ENCODE results near the gene NT5M.

The NT5M gene

DNA sequence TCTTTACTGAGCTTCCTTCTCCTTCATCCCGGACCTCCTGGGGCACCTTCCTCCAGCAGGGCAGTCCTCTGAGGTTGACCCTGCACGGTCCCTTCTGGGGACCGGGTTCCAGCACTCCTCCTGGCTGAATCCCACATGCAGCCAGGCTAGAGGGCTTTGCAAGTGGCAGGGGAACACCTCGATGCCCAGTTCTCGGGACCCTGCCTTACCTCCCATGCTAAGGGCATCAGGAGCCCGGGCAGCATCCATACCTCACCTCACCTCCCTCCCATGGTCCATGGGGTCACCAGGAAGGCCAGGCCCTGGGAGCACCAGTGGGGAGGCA lies 81.1 kb downstream of the NT5M start:
- TF ChIP-seq, protein P1, sequence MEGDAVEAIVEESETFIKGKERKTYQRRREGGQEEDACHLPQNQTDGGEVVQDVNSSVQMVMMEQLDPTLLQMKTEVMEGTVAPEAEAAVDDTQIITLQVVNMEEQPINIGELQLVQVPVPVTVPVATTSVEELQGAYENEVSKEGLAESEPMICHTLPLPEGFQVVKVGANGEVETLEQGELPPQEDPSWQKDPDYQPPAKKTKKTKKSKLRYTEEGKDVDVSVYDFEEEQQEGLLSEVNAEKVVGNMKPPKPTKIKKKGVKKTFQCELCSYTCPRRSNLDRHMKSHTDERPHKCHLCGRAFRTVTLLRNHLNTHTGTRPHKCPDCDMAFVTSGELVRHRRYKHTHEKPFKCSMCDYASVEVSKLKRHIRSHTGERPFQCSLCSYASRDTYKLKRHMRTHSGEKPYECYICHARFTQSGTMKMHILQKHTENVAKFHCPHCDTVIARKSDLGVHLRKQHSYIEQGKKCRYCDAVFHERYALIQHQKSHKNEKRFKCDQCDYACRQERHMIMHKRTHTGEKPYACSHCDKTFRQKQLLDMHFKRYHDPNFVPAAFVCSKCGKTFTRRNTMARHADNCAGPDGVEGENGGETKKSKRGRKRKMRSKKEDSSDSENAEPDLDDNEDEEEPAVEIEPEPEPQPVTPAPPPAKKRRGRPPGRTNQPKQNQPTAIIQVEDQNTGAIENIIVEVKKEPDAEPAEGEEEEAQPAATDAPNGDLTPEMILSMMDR (IDR thresholded peaks at IDR 0.05; ENCODE audit: borderline replicate concordance, control extremely low read depth, extremely low read depth, insufficient read depth, missing control alignments): no peak
- in situ Hi-C loops (cut with MboI; ENCODE audit: low sequenced_read_pairs, unreplicated experiment): no loop called here
- no peak for DNase-seq (ENCODE audit: low spot score)

DNA sequence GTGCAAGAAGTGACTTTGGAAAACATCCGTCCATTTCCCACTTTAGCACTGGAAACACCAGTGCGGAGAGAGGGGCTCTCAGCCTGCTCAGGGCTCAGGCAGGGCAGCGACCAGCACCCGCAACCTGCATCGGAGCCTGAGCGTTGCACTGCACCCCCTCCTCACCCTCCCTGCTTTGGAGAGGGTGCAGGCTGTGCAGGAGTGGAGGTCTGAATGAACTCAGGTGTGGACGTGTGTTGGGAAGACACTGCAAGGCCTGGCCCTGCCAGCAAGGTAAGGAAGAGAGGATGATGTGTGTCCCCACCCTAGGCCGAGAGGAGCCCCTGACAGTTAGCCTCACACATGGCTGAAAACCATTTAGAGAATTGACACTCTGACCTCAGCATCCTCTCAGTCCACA lies 81.8 kb downstream of the NT5M start:
- TF ChIP-seq, protein P1 (IDR thresholded peaks at IDR 0.05; ENCODE audit: borderline replicate concordance, control extremely low read depth, extremely low read depth, insufficient read depth, missing control alignments): no peak
- no peak for DNase-seq (ENCODE audit: low spot score)
- in situ Hi-C loops (cut with MboI; ENCODE audit: low sequenced_read_pairs, unreplicated experiment): no loop called here

DNA sequence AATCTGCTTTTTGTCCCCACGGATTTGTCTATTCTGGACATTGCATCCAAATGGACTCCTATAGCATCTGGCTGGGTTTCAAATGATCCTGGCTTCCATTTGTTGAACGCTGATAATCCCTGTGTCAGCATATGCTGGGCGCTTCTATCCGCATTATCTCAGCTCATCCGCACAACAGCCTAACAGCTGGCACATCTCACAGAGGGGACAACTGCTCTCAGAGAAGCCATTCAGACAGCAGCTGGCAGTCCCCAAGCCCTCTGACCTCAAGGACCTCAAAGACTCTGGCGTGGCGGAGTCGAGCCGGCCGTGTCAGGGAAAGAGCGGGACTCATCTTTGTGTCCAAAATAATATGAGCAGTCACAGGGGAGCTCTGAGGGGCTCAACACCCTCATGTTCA lies 82.3 kb downstream of the NT5M start:
- in situ Hi-C loops (cut with MboI; ENCODE audit: low sequenced_read_pairs, unreplicated experiment): no loop called here
- no peak for DNase-seq (ENCODE audit: low spot score)
- TF ChIP-seq, protein P1 (IDR thresholded peaks at IDR 0.05; ENCODE audit: borderline replicate concordance, control extremely low read depth, extremely low read depth, insufficient read depth, missing control alignments): no peak

DNA sequence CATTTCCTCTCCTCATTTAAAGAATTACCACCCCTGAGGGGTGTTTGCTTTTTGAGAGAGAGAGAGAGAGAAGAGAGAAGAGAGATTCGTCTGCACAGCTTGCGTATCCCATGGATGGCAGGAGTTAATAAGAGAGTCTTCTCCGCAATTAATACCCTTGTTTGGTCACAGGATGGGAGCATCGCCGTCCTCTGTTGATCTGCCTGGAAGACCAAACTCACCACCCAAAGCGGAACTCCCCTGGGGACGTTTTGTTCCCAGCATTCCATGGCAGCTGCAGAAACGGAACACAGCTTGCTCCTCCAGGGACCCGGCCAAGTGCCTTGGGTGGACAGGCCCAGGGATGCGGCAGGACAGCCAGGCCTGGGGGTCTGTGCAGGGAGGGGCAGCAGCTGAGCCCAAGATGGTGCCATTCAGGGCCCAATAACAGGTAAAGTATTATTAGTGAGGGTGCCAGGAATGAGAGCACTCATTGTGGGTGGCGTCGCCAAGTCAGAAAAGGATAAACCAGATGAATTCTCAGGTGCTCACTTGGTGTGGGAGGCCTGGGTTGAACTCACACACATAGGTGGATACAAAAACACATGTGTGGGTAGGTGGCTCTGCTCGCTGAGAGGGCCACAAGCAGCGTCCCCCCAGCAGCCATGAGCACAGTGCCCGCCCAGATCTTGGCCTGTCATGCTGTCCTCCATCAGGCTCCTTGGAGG lies 83.1 kb downstream of the NT5M start:
- in situ Hi-C loops (cut with MboI; ENCODE audit: low sequenced_read_pairs, unreplicated experiment): no loop called here
- TF ChIP-seq, protein P1 (IDR thresholded peaks at IDR 0.05; ENCODE audit: borderline replicate concordance, control extremely low read depth, extremely low read depth, insufficient read depth, missing control alignments): no peak
- DNase-seq (ENCODE audit: low spot score): no peak

DNA sequence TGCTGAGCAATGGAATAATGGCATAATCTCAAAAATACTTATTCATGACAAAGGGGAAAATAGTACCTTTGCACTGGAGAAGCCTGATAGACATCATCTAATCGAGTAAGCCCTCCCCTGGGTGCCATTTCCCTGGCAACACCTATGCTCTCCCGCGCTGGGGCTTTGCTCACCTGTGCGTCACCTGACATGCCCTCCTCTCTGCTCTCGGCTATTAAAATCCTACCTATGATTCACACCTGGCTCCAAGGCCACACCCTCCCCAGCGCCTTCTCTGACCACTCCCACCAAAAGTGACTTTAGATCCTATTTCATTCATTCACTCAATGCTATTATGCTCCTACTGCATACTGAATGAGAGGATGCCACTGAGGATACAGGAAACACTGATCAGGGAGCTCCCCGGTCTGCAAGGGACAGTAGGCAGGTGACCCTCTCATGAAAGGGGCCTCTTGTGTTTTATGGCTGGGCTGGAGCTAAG lies 83.9 kb downstream of the NT5M start:
- TF ChIP-seq, protein P1 (IDR thresholded peaks at IDR 0.05; ENCODE audit: borderline replicate concordance, control extremely low read depth, extremely low read depth, insufficient read depth, missing control alignments): no peak
- DNase-seq (ENCODE audit: low spot score): no peak
- in situ Hi-C loops (cut with MboI; ENCODE audit: low sequenced_read_pairs, unreplicated experiment): no loop called here

DNA sequence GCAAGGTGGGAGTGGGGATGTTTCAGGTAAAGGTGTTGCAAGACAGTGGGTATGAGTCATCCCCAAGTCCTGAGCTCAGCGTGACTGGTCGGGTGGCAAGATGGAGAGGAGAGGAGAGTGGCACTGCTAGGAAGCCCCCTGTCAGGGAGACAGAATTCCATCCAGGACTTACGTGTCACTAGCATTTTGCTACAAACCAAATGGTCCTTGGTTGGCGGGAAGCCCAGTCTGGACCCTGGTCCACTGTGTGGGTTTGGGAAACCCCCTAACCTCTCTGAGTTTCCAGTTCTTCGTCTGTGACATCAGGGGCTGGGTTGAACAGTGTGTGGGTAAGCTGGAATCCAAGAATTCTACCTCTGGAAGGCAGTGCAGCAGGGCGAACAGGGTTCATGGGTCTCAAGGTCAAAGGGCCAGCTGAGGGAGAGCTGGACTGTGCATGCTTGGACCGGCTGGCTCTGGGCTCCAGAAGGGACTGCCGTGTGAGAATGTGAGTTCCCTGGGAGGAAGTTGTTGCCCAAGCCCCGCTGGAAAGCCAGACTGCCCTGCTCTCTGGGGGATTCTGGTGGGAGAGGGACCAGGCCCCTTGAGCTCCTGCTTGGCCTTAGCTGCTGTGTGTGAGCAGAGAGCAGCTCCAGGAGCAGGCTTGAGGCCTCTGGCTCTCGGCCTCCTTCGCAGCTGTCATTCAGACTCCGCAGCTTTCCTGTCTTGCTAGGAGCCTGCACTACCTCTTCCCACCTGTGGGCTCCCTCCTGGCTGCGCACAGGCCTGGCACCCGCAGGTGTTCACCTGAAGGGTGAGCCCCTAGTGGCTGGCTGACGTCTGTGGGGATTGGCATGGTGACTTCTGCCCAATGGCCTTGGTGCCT lies 84.6 kb downstream of the NT5M start:
- TF ChIP-seq, protein P1 (IDR thresholded peaks at IDR 0.05; ENCODE audit: borderline replicate concordance, control extremely low read depth, extremely low read depth, insufficient read depth, missing control alignments): no peak
- in situ Hi-C loops (cut with MboI; ENCODE audit: low sequenced_read_pairs, unreplicated experiment): no loop called here
- DNase-seq (ENCODE audit: low spot score): no peak

All from GM13976 (cell line).